Measurements from ENCODE around the gene TBC1D14. TPM values are rescaled to one million over a fixed set of nuclear protein-coding genes. Genes with fewer than 3 reads are reported as not detected.

TBC1D14 gene
- polyA plus RNA-seq, 1 of the 3 experiments (the other 2 are of a cell fraction): 39.5 TPM

- no peak for TF ChIP-seq CTCF (IDR thresholded peaks at IDR 0.05)
- TF ChIP-seq NFIC (IDR thresholded peaks at IDR 0.05; ENCODE audit: borderline replicate concordance): no peak
These were observed 94.2 kb downstream of the TBC1D14 start (continued) for GRCh38 chr4:7003879-7004240.

GRCh38 chr4:7004331-7004730 lies 94.7 kb downstream of the TBC1D14 start:
- no peak overlapping the region for H3K27ac ChIP-seq (ENCODE audit: low read depth in 2 of 2, low read length in 1 of 2)
- no peaks in the 10 kb centered on the region for H3K4me1 ChIP-seq (ENCODE audit: control insufficient read depth in 1 of 2, insufficient read depth in 2 of 2, low read depth in 1 of 2, low read length in 1 of 2)
- CTCF ChIA-PET: interaction anchor here (1.1 kb wide), 1 partner anchor 30 kb away, joined by 3 read pairs; no protein-coding TSS in a partner anchor
- no peaks in the 10 kb centered on the region for H3K9me2 ChIP-seq
- H3K27me3 ChIP-seq (ENCODE audit: insufficient read depth): no peaks in the 10 kb centered on the region
- no peaks in the 10 kb centered on the region for H3K9me3 ChIP-seq
- POLR2A ChIA-PET: no interaction called here
- H3K79me2 ChIP-seq (ENCODE audit: insufficient read depth): peaks cover 3% of the 10 kb centered on the region; the same call in 1 of the 2 replicates
- no peaks in the 10 kb centered on the region for H4K20me1 ChIP-seq (ENCODE audit: insufficient read depth)
- 90% methylated on average over 4 of the region's 4 CpGs for WGBS (ENCODE audit: low lambda C conversion rate)
- no peak overlapping the region for H3K4me3 ChIP-seq (ENCODE audit: low read depth in 2 of 2, low read length in 1 of 2)
- no peak for DNase-seq
- no peak overlapping the region for H3K4me2 ChIP-seq
- H3F3A ChIP-seq (replicated peaks; ENCODE audit: insufficient read depth): no peaks in the 10 kb centered on the region
- no peak for TF ChIP-seq RXRA (IDR thresholded peaks at IDR 0.05; ENCODE audit: borderline replicate concordance, low read depth)
- no peak for TF ChIP-seq ELF1 (IDR thresholded peaks at IDR 0.05)
- TF ChIP-seq NFIC (IDR thresholded peaks at IDR 0.05; ENCODE audit: borderline replicate concordance): no peak
- no peak for TF ChIP-seq TEAD4 (IDR thresholded peaks at IDR 0.05; ENCODE audit: borderline replicate concordance, insufficient read depth)
- no peak for TF ChIP-seq MAX (IDR thresholded peaks at IDR 0.05; ENCODE audit: low read depth)
- TF ChIP-seq RFX5 (IDR thresholded peaks at IDR 0.05; ENCODE audit: low read length): no peak
- no peak for TF ChIP-seq YY1 (IDR thresholded peaks at IDR 0.05; ENCODE audit: low read depth)
- TF ChIP-seq GABPA (IDR thresholded peaks at IDR 0.05; ENCODE audit: low read depth): no peak
- TF ChIP-seq EZH2phosphoT487 (IDR thresholded peaks at IDR 0.05; ENCODE audit: borderline replicate concordance, low read depth): no peak
- H2AFZ ChIP-seq (ENCODE audit: low read depth): no peak overlapping the region
- no peak overlapping the region for H3K9ac ChIP-seq
- peaks cover 20 to 61% of the 10 kb centered on the region in 2 experiments for H3K36me3 ChIP-seq (replicated peaks in 1 of 2; ENCODE audit: control insufficient read depth in 1 of 2, insufficient read depth in 2 of 2, low read length in 1 of 2)

GRCh38 chr4:7005571-7005970 lies 95.9 kb downstream of the TBC1D14 start:
- H3K36me3 ChIP-seq (replicated peaks in 1 of 2; ENCODE audit: control insufficient read depth in 1 of 2, insufficient read depth in 2 of 2, low read length in 1 of 2): peaks cover 22 to 61% of the 10 kb centered on the region in 2 experiments
- H3K4me2 ChIP-seq: no peak overlapping the region
- WGBS (ENCODE audit: low lambda C conversion rate): 90% methylated on average over 4 of the region's 4 CpGs
- H2AFZ ChIP-seq (ENCODE audit: low read depth): no peak overlapping the region
- H3K9me2 ChIP-seq: no peaks in the 10 kb centered on the region
- no peaks in the 10 kb centered on the region for H3K9me3 ChIP-seq
- H3K79me2 ChIP-seq (ENCODE audit: insufficient read depth): peaks cover 3% of the 10 kb centered on the region; the same call in 1 of the 2 replicates
- H3K9ac ChIP-seq: no peak overlapping the region
- POLR2A ChIA-PET: no interaction called here
- H3K27ac ChIP-seq (ENCODE audit: low read depth in 2 of 2, low read length in 1 of 2): no peak overlapping the region
- no peaks in the 10 kb centered on the region for H3F3A ChIP-seq (replicated peaks; ENCODE audit: insufficient read depth)
- no peak for DNase-seq
- H4K20me1 ChIP-seq (ENCODE audit: insufficient read depth): no peaks in the 10 kb centered on the region
- no peak overlapping the region for H3K4me3 ChIP-seq (ENCODE audit: low read depth in 2 of 2, low read length in 1 of 2)
- H3K4me1 ChIP-seq (ENCODE audit: control insufficient read depth in 1 of 2, insufficient read depth in 2 of 2, low read depth in 1 of 2, low read length in 1 of 2): no peaks in the 10 kb centered on the region
- CTCF ChIA-PET: interaction anchor here (0.7 kb wide), 1 partner anchor 120 kb away, joined by 3 read pairs; no protein-coding TSS in a partner anchor
- no peaks in the 10 kb centered on the region for H3K27me3 ChIP-seq (ENCODE audit: insufficient read depth)
- TF ChIP-seq RFX5 (IDR thresholded peaks at IDR 0.05; ENCODE audit: low read length) (no peak), MEF2A (IDR thresholded peaks at IDR 0.05; ENCODE audit: borderline replicate concordance, low read depth) (no peak), PBX3 (IDR thresholded peaks at IDR 0.05) (no peak), USF1 (IDR thresholded peaks at IDR 0.05; ENCODE audit: borderline replicate concordance, low read depth) (no peak), REST (IDR thresholded peaks at IDR 0.05; ENCODE audit: low read depth, low read length) (no peak), MXI1 (IDR thresholded peaks at IDR 0.05; ENCODE audit: low read depth, low read length) (no peak), NRF1 (IDR thresholded peaks at IDR 0.05; ENCODE audit: low read depth, low read length) (no peak), ELF1 (IDR thresholded peaks at IDR 0.05) (no peak), RAD21 (IDR thresholded peaks at IDR 0.05; ENCODE audit: low read length) (no peak), GATA2 (CRISPR knock-in tag; IDR thresholded peaks at IDR 0.05) (no peak), MAX (IDR thresholded peaks at IDR 0.05; ENCODE audit: low read depth) (no peak)
